ENCODE data around the gene CNTN3. TPM values are rescaled to one million over a fixed set of nuclear protein-coding genes. Genes with fewer than 3 reads are reported as not detected.

CNTN3 gene
- total and polyA plus RNA-seq, 4 experiments from 2014 or later, result not detected

- H3K4me1 Mint-ChIP-seq, result no peaks in the 10 kb centered on the region
- ChIA-PET CTCF (ENCODE audit: partially characterized antibody) (no interaction called here), POLR2A (ENCODE audit: partially characterized antibody) (no interaction called here)
Measured at GRCh38 chr3:74643636-74644035, 29.2 kb upstream of the CNTN3 start.

GRCh38 chr3:74642876-74643275, 28.4 kb upstream of the CNTN3 start:
- no peak for DNase-seq
- intact Hi-C loops (cut with micrococcal nuclease), result no loop called here
- no peak overlapping the region for H3K4me3 ChIP-seq (ENCODE audit: low read length in 2 of 2)
- no peaks in the 10 kb centered on the region for H3K4me1 ChIP-seq (ENCODE audit: insufficient read depth, low read length)
- Mint-ChIP-seq H3K27me3 (no peaks in the 10 kb centered on the region), H3K4me3 (no peak overlapping the region), H3K4me1 (no peaks in the 10 kb centered on the region), H3K9me3 (peaks cover 0 to 20% (median 4%) of the 10 kb centered on the region in 8 donors), H3K27ac (no peak overlapping the region), H3K36me3 (no peaks in the 10 kb centered on the region)
- no peaks in the 10 kb centered on the region for H3K9me3 ChIP-seq (ENCODE audit: control insufficient read depth in 1 of 2, low read length in 2 of 2)
- H3K36me3 ChIP-seq (ENCODE audit: insufficient read depth, low read length), result no peaks in the 10 kb centered on the region
- no peak overlapping the region for H3K27ac ChIP-seq (ENCODE audit: low read depth, low read length)
- POLR2A ChIA-PET (ENCODE audit: partially characterized antibody), result no interaction called here
- CTCF ChIA-PET (ENCODE audit: partially characterized antibody), result no interaction called here
- no peaks in the 10 kb centered on the region for H3K27me3 ChIP-seq (ENCODE audit: insufficient read depth, low read length)

More at GRCh38 chr3:74643636-74644035, 29.2 kb upstream of the CNTN3 start:
- H3K9me3 Mint-ChIP-seq, result peaks cover 0 to 23% (median 5%) of the 10 kb centered on the region in 8 donors
- intact Hi-C loops (cut with micrococcal nuclease), result no loop called here
- H3K27ac ChIP-seq (ENCODE audit: low read depth, low read length), result no peak overlapping the region
- no peak overlapping the region for H3K27ac Mint-ChIP-seq
- no peak for DNase-seq
- no peaks in the 10 kb centered on the region for H3K36me3 ChIP-seq (ENCODE audit: insufficient read depth, low read length)
- H3K4me3 ChIP-seq (ENCODE audit: low read length in 2 of 2), result no peak overlapping the region
- H3K27me3 ChIP-seq (ENCODE audit: insufficient read depth, low read length), result no peaks in the 10 kb centered on the region
- H3K4me1 ChIP-seq (ENCODE audit: insufficient read depth, low read length), result no peaks in the 10 kb centered on the region
- no peaks in the 10 kb centered on the region for H3K9me3 ChIP-seq (ENCODE audit: control insufficient read depth in 1 of 2, low read length in 2 of 2)
- no peaks in the 10 kb centered on the region for H3K27me3 Mint-ChIP-seq
- no peaks in the 10 kb centered on the region for H3K36me3 Mint-ChIP-seq
- no peak overlapping the region for H3K4me3 Mint-ChIP-seq

GRCh38 chr3:74640211-74640610, 25.8 kb upstream of the CNTN3 start:
- no peaks in the 10 kb centered on the region for H3K27me3 ChIP-seq (ENCODE audit: insufficient read depth, low read length)
- no peaks in the 10 kb centered on the region for H3K27me3 Mint-ChIP-seq
- no peak for DNase-seq
- H3K4me3 ChIP-seq (ENCODE audit: low read length in 2 of 2), result no peak overlapping the region
- no peaks in the 10 kb centered on the region for H3K36me3 Mint-ChIP-seq
- H3K27ac Mint-ChIP-seq, result no peak overlapping the region
- no peak overlapping the region for H3K27ac ChIP-seq (ENCODE audit: low read depth, low read length)
- intact Hi-C loops (cut with micrococcal nuclease), result no loop called here
- no peaks in the 10 kb centered on the region for H3K9me3 ChIP-seq (ENCODE audit: control insufficient read depth in 1 of 2, low read length in 2 of 2)
- H3K4me3 Mint-ChIP-seq, result no peak overlapping the region
- H3K4me1 Mint-ChIP-seq, result no peaks in the 10 kb centered on the region
- CTCF ChIA-PET (ENCODE audit: partially characterized antibody), result no interaction called here
- H3K9me3 Mint-ChIP-seq, result peaks cover 2 to 28% (median 8%) of the 10 kb centered on the region in 8 donors
- no peaks in the 10 kb centered on the region for H3K36me3 ChIP-seq (ENCODE audit: insufficient read depth, low read length)
- POLR2A ChIA-PET (ENCODE audit: partially characterized antibody), result no interaction called here
- H3K4me1 ChIP-seq (ENCODE audit: insufficient read depth, low read length), result no peaks in the 10 kb centered on the region

DNA sequence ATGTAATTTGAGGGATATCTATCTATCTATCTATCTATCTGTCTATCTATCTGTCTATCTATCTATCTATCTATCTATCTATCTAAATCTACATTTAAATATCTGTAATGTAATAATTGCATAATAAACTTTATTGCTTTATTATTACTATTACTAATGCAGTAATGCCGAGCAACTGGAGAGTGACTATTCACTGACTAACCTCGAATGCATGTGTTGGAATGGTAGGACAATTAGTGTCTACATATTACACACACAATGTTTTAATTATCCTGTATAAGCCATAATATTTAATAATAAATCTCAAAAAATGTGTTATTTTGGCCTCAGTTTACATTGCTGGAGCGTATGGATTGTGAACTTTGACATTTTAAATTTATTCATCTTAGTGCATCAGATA, 25.2 kb upstream of the CNTN3 start:
- Mint-ChIP-seq H3K27ac (no peak overlapping the region), H3K36me3 (no peaks in the 10 kb centered on the region), H3K4me1 (no peaks in the 10 kb centered on the region), H3K9me3 (peaks cover 2 to 28% (median 8%) of the 10 kb centered on the region in 8 donors), H3K4me3 (no peak overlapping the region), H3K27me3 (no peaks in the 10 kb centered on the region)
- Histone ChIP-seq H3K9me3 (ENCODE audit: control insufficient read depth in 1 of 2, low read length in 2 of 2) (no peaks in the 10 kb centered on the region), H3K27me3 (ENCODE audit: insufficient read depth, low read length) (no peaks in the 10 kb centered on the region), H3K27ac (ENCODE audit: low read depth, low read length) (no peak overlapping the region), H3K4me3 (ENCODE audit: low read length in 2 of 2) (no peak overlapping the region), H3K36me3 (ENCODE audit: insufficient read depth, low read length) (no peaks in the 10 kb centered on the region), H3K4me1 (ENCODE audit: insufficient read depth, low read length) (no peaks in the 10 kb centered on the region)
- DNase-seq, result no peak
- intact Hi-C loops (cut with micrococcal nuclease), result no loop called here
- POLR2A ChIA-PET (ENCODE audit: partially characterized antibody), result no interaction called here
- CTCF ChIA-PET (ENCODE audit: partially characterized antibody), result no interaction called here

DNA sequence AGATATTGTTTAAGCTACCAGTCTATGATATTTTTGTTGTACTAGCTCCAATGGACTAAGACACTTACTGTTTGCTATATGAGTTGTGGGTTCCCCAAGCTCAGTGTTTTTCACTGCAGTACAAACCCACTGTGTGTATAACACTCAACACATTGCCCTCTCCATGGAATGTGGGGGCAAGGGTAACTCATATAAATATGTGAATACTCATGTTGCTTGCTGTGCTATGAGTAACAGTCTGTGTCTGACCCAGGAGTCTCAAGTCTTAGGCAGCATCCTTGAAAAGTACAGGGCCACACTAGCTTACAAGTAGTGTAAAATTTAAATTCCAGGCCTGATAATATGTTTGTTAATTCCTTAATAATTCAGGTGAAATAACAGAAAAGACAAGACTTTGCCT, 22.5 kb upstream of the CNTN3 start:
- POLR2A ChIA-PET (ENCODE audit: partially characterized antibody), result no interaction called here
- intact Hi-C loops (cut with micrococcal nuclease), result no loop called here
- no peak overlapping the region for H3K27ac Mint-ChIP-seq

DNA sequence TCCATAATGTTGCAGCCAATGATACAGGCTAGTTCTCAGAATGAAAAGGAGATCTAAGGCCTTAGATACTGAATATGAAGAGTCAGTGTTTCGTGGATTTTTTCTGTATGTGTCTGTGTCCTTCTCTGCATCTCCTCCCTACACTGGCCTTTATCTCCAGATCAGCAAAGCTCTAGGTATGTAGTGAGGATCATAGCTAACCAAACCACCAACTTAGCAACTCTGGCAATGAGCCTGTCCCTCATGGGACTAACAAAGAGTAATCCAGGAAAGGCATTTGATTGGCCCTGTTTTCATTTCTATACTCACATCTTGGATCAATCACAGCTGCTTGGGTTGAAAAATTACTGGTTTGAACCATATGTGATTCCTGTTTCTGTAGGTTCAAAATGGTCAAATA, 18.6 kb upstream of the CNTN3 start:
- H3K36me3 ChIP-seq (ENCODE audit: insufficient read depth, low read length), result no peaks in the 10 kb centered on the region
- no peak overlapping the region for H3K4me3 ChIP-seq (ENCODE audit: low read length in 2 of 2)
- H3K36me3 Mint-ChIP-seq, result no peaks in the 10 kb centered on the region
- intact Hi-C loops (cut with micrococcal nuclease), result no loop called here
- no peak overlapping the region for H3K27ac ChIP-seq (ENCODE audit: low read depth, low read length)
- no peaks in the 10 kb centered on the region for H3K9me3 ChIP-seq (ENCODE audit: control insufficient read depth in 1 of 2, low read length in 2 of 2)
- peaks cover 0 to 13% (median 8%) of the 10 kb centered on the region in 8 donors for H3K9me3 Mint-ChIP-seq
- no peaks in the 10 kb centered on the region for H3K4me1 ChIP-seq (ENCODE audit: insufficient read depth, low read length)
- H3K27me3 ChIP-seq (ENCODE audit: insufficient read depth, low read length), result no peaks in the 10 kb centered on the region
- no peaks in the 10 kb centered on the region for H3K4me1 Mint-ChIP-seq
- H3K27me3 Mint-ChIP-seq, result no peaks in the 10 kb centered on the region
- no peak overlapping the region for H3K27ac Mint-ChIP-seq
- POLR2A ChIA-PET (ENCODE audit: partially characterized antibody), result no interaction called here
- CTCF ChIA-PET (ENCODE audit: partially characterized antibody), result no interaction called here
- H3K4me3 Mint-ChIP-seq, result no peak overlapping the region
- DNase-seq, result no peak

More for the DNA sequence above, 22.5 kb upstream of the CNTN3 start:
- no peaks in the 10 kb centered on the region for H3K9me3 ChIP-seq (ENCODE audit: control insufficient read depth in 1 of 2, low read length in 2 of 2)
- no peaks in the 10 kb centered on the region for H3K27me3 Mint-ChIP-seq
- no peaks in the 10 kb centered on the region for H3K36me3 Mint-ChIP-seq
- no peaks in the 10 kb centered on the region for H3K27me3 ChIP-seq (ENCODE audit: insufficient read depth, low read length)
- CTCF ChIA-PET (ENCODE audit: partially characterized antibody), result no interaction called here
- no peaks in the 10 kb centered on the region for H3K4me1 ChIP-seq (ENCODE audit: insufficient read depth, low read length)
- no peak overlapping the region for H3K4me3 ChIP-seq (ENCODE audit: low read length in 2 of 2)
- peaks cover 2 to 15% (median 9%) of the 10 kb centered on the region in 8 donors for H3K9me3 Mint-ChIP-seq
- no peak for DNase-seq
- no peak overlapping the region for H3K4me3 Mint-ChIP-seq
- no peaks in the 10 kb centered on the region for H3K4me1 Mint-ChIP-seq
- no peak overlapping the region for H3K27ac ChIP-seq (ENCODE audit: low read depth, low read length)
- no peaks in the 10 kb centered on the region for H3K36me3 ChIP-seq (ENCODE audit: insufficient read depth, low read length)

- H3K27ac ChIP-seq (ENCODE audit: low read depth, low read length), result no peak overlapping the region
- POLR2A ChIA-PET (ENCODE audit: partially characterized antibody), result no interaction called here
- peaks cover 0 to 16% (median 8%) of the 10 kb centered on the region in 8 donors for H3K9me3 Mint-ChIP-seq
- intact Hi-C loops (cut with micrococcal nuclease), result no loop called here
- no peaks in the 10 kb centered on the region for H3K27me3 Mint-ChIP-seq
- no peak overlapping the region for H3K4me3 Mint-ChIP-seq
- H3K4me1 ChIP-seq (ENCODE audit: insufficient read depth, low read length), result no peaks in the 10 kb centered on the region
- H3K36me3 ChIP-seq (ENCODE audit: insufficient read depth, low read length), result no peaks in the 10 kb centered on the region
- no peaks in the 10 kb centered on the region for H3K9me3 ChIP-seq (ENCODE audit: control insufficient read depth in 1 of 2, low read length in 2 of 2)
- no peaks in the 10 kb centered on the region for H3K27me3 ChIP-seq (ENCODE audit: insufficient read depth, low read length)
- H3K36me3 Mint-ChIP-seq, result no peaks in the 10 kb centered on the region
- CTCF ChIA-PET (ENCODE audit: partially characterized antibody), result no interaction called here
- no peak overlapping the region for H3K27ac Mint-ChIP-seq
- no peak for DNase-seq
- no peaks in the 10 kb centered on the region for H3K4me1 Mint-ChIP-seq
- H3K4me3 ChIP-seq (ENCODE audit: low read length in 2 of 2), result no peak overlapping the region
Measured at GRCh38 chr3:74631351-74632140, 17.1 kb upstream of the CNTN3 start.
